Ascending aorta (tissue), 2 donors: ENCODE measurements around the gene MYD88. TPM values are rescaled to one million over a fixed set of nuclear protein-coding genes. Genes with fewer than 3 reads are reported as not detected.

Experiments used
- DNase-seq, 2 donors: peaks; one replicate each; pipeline ENCODE4 v3.0.0-alpha.2; 2019; ENCODE audit warnings: low spot score in 2 of 2
- H3K27ac ChIP-seq, 2 donors: fragments of 200-600 bp; sonication (generic); one replicate each; pipeline ENCODE4 v1.5.1; 2016 to 2017; ENCODE audit warnings: mild to moderate bottlenecking in 1 of 2
- H3K27me3 ChIP-seq: fragments of 200-600 bp; sonication (generic); one replicate; pipeline ENCODE4 v1.5.1; 2017
- H3K36me3 ChIP-seq, 2 donors: fragments of 200-600 bp; sonication (generic); one replicate each; pipeline ENCODE4 v1.5.1; 2016
- H3K4me1 ChIP-seq, 2 donors: fragments of 200-600 bp; sonication (generic); one replicate each; pipeline ENCODE4 v1.5.1; 2016 to 2017; ENCODE audit warnings: mild to moderate bottlenecking in 1 of 2
- H3K4me3 ChIP-seq, 2 donors: fragments of 200-600 bp; sonication (generic); one replicate each; pipeline ENCODE4 v1.5.1; 2016 to 2017; ENCODE audit warnings: mild to moderate bottlenecking in 1 of 2
- H3K9me3 ChIP-seq, 2 donors: fragments of 200-600 bp; sonication (generic); one replicate each; pipeline ENCODE4 v1.5.1; 2016
- CTCF ChIP-seq, 3 experiments: fragments of 200-600 bp in 2 of 3; fragments of 450-650 bp in 1 of 3; sonication (generic) in 2 of 3; IDR thresholded peaks; one replicate each; pipeline ENCODE4 v1.5.1; 2016 to 2019; ENCODE audit warnings: antibody characterized with exemption in 3 of 3, mild to moderate bottlenecking in 1 of 3, moderate library complexity in 1 of 3
- intact Hi-C: fragments of 100-400 bp; cut with DNase I; formaldehyde crosslinking; loops from one replicate; pipeline ENCODE4 v1.15.1; 2023
- total RNA-seq: library from RNA; depleted of rRNA; stranded (reverse); fragments of >200 nt; gene quantifications from one replicate; pipeline ENCODE4 v1.1.0, GENCODE V29; 2016

Gene MYD88
- total RNA-seq, 1 donor from 2014 or later, result 38.8 TPM

GRCh38 chr3:38121451-38121831 is 17.0 kb upstream of the MYD88 start:
- no peaks in the 10 kb centered on the region for H3K27me3 ChIP-seq
- no peak overlapping the region for H3K27ac ChIP-seq
- H3K4me1 ChIP-seq, result no peaks in the 10 kb centered on the region
- TF ChIP-seq CTCF (IDR thresholded peaks at IDR 0.05), result no peak
- no peaks in the 10 kb centered on the region for H3K9me3 ChIP-seq
- intact Hi-C loops, result no loop called here
- H3K4me3 ChIP-seq, result no peak overlapping the region
- H3K36me3 ChIP-seq, result peaks cover 44 to 61% of the 10 kb centered on the region in 2 donors
- peak in 1 of 2 donors; percentile 62 for DNase-seq

- H3K4me3 ChIP-seq, result no peak overlapping the region
- intact Hi-C loops, result no loop called here
- peak in 1 of 2 donors; percentile 54 for DNase-seq
- no peaks in the 10 kb centered on the region for H3K4me1 ChIP-seq
- H3K27me3 ChIP-seq, result no peaks in the 10 kb centered on the region
- peaks cover 49 to 66% of the 10 kb centered on the region in 2 donors for H3K36me3 ChIP-seq
- no peak for TF ChIP-seq CTCF (IDR thresholded peaks at IDR 0.05)
- no peaks in the 10 kb centered on the region for H3K9me3 ChIP-seq
- no peak overlapping the region for H3K27ac ChIP-seq
These were observed 16.5 kb upstream of the MYD88 start for GRCh38 chr3:38121832-38122461.

- H3K36me3 ChIP-seq, result peaks cover 57 to 74% of the 10 kb centered on the region in 2 donors
- intact Hi-C loops, result no loop called here
- H3K4me3 ChIP-seq, result no peak overlapping the region
- H3K9me3 ChIP-seq, result no peaks in the 10 kb centered on the region
- no peaks in the 10 kb centered on the region for H3K4me1 ChIP-seq
- no peak overlapping the region for H3K27ac ChIP-seq
- DNase-seq, result peak in 1 of 2 donors; percentile 58
- no peaks in the 10 kb centered on the region for H3K27me3 ChIP-seq
- TF ChIP-seq CTCF (IDR thresholded peaks at IDR 0.05), result no peak
These were observed 15.7 kb upstream of the MYD88 start for GRCh38 chr3:38122712-38123290.

GRCh38 chr3:38124324-38125122 is 13.9 kb upstream of the MYD88 start:
- H3K4me1 ChIP-seq, result no peaks in the 10 kb centered on the region
- intact Hi-C loops, result no loop called here

More at GRCh38 chr3:38124324-38125122, 13.9 kb upstream of the MYD88 start:
- no peak overlapping the region for H3K4me3 ChIP-seq
- TF ChIP-seq CTCF (IDR thresholded peaks at IDR 0.05), result no peak
- no peaks in the 10 kb centered on the region for H3K9me3 ChIP-seq
- H3K36me3 ChIP-seq, result peaks cover 74 to 91% of the 10 kb centered on the region in 2 donors
- no peaks in the 10 kb centered on the region for H3K27me3 ChIP-seq
- no peak for DNase-seq
- H3K27ac ChIP-seq, result no peak overlapping the region
